Activated CD8-positive, alpha-beta memory T cell treated with anti-CD3 and anti-CD28 coated beads for 48 hours (primary cell): ENCODE results near the gene ST6GAL1.
A peak's percentile ranks its signal among the peaks of the same experiment; 100 is the strongest.
"Not testable (repeated sequence)": the region's sequence is repeated elsewhere in the genome, so short reads cannot be mapped to it uniquely, and the experiment has no call there.

ENCODE experiments used
- DNase-seq, 3 experiments: peaks; one replicate each; pipeline ENCODE4 v3.0.0-alpha.2; 2020; ENCODE audit warnings: low read depth in 2 of 3, low spot score in 2 of 3

ST6GAL1 gene, protein sequence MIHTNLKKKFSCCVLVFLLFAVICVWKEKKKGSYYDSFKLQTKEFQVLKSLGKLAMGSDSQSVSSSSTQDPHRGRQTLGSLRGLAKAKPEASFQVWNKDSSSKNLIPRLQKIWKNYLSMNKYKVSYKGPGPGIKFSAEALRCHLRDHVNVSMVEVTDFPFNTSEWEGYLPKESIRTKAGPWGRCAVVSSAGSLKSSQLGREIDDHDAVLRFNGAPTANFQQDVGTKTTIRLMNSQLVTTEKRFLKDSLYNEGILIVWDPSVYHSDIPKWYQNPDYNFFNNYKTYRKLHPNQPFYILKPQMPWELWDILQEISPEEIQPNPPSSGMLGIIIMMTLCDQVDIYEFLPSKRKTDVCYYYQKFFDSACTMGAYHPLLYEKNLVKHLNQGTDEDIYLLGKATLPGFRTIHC

DNA sequence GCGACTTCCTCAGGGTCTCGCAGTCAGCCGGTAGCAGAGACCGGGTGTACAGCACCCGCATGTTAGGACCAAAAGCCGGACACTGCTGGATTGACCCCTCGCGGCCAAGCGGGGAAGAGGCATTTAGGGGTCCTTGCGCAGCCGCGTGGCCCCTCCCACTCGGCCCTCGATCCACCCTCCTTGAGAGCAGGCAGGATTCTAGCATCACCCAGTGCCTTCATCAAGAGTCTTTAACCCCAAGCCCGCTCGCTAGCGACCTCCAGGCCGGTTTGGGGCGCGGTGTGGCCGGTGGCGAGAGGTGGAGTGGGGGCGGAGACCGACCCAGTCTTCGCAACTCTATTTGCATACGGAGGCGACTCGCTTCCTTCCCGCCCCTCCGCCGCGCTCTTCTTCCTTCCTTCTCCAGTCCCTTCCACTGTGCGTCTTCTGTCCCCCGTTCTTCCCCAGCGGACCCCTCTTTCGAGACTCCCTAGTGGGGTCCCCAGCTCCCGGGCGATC is at the start of gene ST6GAL1:
TSS of gene ST6GAL1 (plus strand) at position 384 of the 498 bp plus-strand sequence. CDS start 112,178 bp downstream, outside the sequence.
- peak; percentile 49 to 61 (median 52) for DNase-seq

DNA sequence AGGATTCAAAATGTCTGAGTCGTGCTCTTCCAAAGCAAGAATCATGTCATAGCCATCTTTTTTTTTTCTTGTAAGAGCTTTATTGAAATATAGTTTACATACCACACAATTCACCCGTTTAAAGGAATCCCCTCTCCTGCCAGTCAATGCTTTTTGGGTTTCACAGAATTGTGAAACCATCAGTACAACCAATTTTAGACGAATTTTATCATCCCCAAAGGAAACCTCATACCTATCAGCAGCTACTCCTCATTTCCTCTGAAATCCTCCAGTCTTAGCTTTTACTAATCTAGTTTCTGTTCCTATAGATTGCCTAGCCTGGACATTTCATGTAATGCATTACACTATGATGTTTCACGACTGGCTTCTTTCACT is 48.2 kb upstream of the ST6GAL1 start:
- DNase-seq: no peak

DNA sequence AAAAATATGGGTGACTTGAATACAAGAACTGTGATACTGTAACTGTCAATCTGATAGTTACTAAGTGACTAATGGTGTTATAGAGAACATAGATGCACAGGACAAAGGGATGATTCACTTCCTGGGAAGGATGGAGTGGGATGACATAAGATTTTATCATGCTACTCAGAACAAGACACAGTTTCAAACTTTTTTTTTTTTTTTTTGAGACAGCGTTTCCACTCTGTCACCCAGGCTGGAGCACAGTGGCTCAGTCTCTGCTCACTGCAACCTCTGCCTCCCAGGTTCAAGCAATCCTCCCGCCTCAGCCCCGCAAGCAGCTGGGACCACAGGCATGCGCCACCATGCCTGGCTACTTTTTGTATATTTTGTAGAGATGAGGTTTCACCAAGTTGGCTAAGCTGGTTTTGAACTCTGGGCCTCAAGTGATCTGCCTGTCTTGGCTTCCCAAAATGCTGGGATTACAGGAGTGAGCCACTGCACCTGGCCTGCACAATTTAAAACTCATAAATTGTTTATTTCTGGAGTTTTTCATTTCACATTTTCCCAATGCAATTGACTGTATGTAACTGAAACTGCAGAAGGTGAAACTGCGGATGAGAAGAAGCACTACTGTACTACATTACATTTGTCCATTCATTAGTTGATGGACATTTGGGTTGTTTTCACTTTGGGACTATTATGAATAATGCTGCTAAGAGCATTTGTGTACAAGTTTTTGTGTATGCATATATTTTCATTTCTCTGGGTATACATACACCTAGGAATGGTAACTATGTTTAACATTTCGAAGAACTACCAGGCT is 47.2 kb upstream of the ST6GAL1 start:
- peak in 2 of 3 experiments; percentile 18 to 30 for DNase-seq

DNA sequence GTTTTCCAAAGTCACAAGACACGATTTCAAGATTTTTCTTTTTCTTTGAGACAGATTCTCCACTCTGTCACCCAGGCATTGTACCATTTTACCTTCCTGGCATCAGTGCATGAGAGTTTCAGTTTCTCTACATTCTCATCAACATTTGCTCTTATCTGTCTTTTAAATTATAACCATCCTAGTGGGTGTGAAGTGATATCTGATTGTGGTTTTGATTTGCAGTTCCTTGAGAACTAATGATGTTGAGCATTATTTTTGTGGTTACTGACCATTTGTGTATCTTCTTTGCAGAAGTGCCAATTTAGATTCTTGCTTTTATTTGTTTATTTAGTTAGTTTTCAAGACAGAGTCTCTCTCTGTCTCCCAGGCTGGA is 46.7 kb upstream of the ST6GAL1 start:
- DNase-seq: no peak

DNA sequence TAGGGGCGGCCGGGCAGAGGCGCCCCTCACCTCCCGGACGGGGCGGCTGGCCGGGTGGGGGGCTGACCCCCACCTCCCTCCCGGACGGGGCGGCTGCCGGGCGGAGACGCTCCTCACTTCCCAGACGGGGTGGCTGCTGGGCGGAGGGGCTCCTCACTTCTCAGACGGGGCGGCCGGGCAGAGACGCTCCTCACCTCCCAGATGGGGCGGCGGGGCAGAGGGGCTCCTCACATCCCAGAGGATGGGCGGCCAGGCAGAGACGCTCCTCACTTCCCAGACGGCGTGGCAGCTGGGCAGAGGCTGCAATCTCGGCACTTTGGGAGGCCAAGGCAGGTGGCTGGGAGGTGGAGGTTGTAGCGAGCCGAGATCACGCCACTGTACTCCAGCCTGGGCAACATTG is 45.5 kb upstream of the ST6GAL1 start:
- not testable (repeated sequence) for DNase-seq

DNA sequence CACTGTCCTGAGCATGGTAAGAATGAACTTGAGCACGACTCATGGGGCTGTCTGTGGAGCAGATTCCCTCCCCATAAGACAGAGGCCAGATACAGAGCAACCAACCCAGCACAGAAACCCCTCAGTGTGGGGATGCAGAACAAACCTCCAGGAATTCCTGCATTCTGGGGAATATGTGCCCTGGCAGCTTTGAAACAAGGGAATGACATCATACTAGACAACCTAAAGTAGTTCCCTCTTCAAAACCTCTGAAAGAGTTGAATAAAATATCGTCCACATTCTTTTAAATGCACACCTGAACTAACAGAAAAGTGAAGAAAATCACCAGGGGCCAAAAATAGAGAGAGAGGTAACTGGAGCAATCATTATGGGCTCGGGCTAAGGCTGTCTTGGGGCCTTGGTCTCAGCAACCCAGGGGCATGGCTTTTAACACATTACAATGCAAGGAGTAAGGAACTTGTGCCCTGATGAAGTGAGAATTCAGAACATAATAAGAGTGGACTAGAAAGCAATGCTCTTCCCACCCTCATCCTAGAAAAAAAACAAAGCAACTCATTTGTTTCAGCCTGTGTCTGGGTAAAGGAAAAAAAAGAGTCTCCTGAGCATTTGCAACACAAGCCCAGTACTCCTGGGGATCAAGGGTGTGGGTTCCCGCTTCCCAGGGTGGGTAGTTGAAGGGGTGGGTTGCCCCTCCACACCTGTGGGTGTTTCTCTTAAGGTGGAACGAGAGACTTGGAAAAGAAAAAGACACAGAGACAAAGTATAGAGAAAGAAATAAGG is 43.9 kb upstream of the ST6GAL1 start:
- DNase-seq: no peak

DNA sequence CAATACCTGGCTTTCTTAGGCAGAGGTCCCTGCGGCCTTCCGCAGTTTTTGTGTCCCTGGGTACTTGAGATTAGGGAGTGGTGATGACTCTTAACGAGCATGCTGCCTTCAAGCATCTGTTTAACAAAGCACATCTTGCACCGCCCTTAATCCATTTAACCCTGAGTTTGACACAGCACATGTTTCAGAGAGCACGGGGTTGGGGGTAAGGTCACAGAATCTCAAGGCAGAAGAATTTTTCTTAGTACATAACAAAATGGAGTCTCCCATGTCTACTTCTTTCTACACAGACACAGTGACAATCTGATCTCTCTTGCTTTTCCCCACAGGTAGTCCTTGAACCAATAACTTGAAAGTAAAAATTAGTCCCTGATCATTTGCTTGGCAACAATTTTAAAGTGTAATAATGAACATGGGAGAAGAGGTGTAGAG is 42.8 kb upstream of the ST6GAL1 start:
- not testable (repeated sequence) for DNase-seq

DNA sequence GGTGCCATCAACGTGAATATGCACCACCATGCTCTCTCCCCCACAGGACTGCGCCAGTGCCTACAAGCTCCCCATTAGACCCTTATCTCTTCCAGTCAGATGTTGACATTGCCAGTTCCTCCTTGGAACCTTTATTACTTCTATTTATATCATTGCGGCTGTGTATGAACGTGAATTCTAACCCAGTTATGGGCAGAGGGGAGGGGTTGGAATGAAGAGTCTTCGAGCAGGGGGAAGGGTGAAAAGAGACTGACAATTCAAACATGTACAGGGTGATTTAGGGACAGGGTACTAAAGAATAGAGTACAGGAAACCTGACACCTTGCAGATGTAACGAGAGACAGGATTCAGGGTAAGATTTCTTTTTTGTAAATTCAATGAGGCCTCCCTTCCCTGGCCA is 41.8 kb upstream of the ST6GAL1 start:
- no peak for DNase-seq

DNA sequence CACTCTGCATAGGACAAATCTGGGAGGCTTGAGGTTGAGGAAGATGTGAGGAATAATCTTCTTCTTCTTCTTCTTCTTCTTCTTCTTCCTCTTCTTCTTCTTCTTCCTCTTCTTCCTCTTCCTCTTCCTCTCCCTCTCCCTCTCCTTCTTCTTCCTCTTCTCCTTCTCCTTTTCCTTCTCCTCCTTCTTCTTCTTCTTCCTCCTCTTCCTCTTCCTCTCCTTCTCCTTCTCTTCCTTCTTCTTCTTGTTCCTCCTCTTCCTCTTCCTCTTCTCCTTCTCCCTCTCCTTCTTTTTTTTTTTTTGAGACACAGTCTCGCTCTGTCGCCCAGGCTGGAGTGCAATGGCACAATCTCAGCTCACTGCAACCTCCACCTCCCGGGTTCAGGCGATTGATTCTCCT is 40.6 kb upstream of the ST6GAL1 start:
- DNase-seq: not testable (repeated sequence)

DNA sequence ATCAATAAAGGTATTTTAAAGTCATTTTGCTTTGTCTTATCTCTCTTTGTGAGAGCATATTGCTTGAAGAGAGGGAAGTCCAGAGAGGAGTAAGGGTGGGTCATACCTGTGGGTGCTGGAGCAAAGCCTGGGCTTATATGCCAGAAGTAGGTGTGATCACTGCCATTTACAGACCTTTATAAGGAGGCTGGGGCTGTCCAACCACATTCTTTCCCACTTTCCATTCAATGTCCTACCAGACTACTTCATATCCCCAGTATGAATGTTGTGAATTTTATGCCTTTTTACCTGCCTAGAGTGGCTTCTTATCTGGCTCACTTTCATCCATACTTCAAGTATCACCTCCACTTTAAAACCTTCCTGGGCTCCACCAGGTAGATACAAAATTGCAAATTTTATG is 39.4 kb upstream of the ST6GAL1 start:
- no peak for DNase-seq

DNA sequence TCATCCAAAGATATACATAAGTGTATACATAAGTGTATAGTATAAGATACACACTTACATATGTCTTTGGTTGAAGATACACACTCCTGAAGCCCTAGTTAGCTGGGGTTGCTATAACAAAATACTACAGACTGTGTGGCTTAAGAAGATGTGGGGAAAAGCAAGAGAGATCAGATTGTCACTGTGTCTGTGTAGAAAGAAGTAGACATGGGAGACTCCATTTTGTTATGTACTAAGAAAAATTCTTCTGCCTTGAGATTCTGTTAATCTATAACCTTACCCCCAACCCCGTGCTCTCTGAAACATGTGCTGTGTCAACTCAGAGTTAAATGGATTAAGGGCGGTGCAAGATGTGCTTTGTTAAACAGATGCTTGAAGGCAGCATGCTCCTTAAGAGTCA is 37.3 kb upstream of the ST6GAL1 start:
- not testable (repeated sequence) for DNase-seq

DNA sequence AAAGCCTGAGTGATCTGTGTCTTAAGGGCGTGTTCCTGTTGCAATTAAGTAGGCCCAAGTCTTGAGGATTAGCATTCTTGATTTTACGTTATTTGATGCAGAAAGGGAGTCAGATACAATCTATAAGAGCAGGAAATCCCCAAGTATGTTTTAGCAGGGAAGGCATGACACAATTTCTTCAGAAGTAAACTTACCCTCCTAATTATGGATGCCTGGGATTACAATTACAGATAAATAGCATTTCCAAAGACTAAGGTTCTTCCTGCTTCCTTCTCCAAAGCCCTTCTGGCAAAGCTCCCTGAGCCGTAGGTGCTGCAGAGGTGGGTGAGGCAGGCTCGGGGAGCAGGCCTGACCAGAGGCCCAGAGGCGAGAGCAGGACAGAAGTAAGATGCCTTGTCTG is 34.9 kb upstream of the ST6GAL1 start:
- no peak for DNase-seq

DNA sequence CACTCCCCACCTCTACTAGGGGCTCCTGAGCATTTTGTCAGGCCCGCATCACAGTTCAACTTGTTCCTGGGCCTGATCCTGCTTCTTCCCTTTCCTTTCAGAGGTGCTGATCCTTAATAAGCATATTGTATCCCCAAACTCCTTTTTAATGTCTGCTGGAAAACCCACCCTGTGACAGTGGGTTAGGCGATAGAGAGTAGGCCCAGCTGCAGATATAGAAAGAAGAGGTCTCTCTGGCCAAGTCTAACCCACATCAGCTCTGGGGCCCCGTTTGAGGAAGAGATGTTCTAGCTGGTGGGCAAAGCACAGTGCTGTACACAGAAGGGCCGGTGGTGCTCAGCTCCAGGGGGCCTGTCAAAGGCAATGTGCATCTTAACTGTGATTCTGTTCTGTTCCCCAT is 34.3 kb upstream of the ST6GAL1 start:
- DNase-seq: no peak

DNA sequence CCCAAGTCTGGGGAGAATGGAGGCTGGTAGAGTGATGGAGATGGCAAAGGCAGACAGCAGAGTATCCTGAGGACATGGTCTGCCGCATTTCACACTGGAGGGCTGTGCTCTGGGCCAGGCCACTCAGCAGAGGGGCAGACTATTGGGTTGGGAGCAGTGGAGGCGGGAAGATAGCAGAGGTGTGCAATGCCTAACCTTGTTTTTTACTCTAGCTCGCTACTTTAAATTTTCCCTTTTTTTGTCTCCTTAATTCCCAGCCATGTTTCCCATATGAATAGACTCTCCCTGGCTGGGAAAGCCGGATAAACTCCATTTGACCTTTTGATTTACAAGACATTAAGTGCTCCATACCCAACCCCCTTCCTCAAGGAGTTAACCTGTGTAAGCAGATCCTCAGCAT is 33.5 kb upstream of the ST6GAL1 start:
- DNase-seq: no peak

DNA sequence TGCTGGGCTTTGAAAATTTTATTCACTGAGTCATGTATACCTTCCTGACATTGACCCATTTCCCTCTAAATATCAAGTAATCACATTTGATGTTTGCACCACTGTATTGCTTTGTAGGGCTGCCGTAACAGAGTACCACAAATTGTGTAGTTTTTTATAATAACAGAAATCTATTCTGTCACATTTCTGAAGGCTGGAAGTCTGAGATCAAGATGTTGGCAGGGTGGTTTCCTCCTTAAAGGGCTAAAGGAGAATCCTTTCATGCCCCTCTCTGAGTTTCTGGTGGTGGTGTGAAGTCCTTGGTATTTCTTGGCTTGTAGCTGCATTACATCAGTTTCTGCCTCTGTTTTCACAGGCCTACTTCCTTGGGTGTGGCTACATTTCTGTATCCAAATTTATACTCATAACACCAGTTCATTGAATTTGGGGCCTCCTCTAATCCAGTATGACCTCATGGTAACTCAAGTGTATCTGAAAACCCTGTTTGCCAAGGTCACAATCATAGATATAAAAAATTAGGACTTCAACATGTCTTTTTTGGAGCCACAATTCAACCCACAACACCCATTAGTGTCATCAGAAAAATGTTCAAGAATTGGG is 29.1 kb upstream of the ST6GAL1 start:
- no peak for DNase-seq

DNA sequence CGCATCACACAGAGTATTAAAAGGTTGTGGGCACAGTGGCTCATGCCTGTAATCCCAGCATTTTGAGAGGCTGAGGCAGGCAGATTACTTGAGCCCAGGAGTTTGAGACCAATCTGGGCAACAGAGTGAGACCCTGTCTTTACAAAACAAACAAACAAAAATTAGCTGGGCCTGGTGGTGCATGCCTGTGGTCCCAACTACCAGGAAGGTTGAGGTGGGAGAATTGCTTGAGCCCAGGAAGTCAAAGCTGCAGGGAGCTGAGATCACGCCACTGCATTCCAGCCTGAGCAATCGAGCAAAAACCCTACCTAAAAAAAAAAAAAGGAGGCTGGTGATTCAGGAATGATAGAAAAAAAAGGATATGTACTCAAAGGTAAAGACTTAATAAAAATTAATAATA is 28.2 kb upstream of the ST6GAL1 start:
- DNase-seq: no peak

DNA sequence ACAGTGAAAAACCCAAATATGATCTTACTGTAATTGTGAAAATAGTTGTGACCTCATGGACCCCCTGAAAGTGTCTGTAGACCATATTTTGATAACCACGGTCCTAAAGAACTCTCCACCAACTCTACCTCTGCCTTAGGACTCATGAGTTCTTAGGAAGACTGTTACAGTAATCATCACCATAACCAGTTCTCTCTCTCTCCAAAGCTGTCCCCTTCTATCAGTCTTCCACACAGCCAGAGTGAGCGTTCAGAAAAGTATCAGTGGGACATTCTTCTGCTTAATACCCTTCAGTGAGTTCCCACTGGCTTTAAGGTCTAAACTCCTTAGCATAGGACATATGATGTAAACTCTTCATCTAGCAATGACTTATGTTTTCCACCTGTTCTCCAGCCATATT is 27.6 kb upstream of the ST6GAL1 start:
- DNase-seq: no peak

DNA sequence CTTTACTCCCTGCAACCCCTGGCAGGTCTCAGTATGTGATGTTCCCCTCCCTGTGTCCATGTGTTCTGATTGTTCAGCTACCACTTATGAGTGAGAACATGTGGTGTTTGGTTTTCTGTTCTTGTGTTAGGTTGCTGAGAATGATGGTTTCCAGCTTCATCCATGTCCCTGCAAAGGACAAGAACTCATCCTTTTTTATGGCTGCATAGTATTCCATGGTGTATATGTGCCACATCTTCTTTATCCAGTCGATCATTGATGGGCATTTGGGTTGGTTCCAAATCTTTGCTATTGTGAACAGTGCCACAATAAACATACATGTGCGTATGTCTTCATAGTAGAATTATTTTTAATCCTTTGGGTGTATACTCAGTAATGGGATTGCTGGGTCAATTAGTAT is 26.6 kb upstream of the ST6GAL1 start:
- DNase-seq: not testable (repeated sequence)

DNA sequence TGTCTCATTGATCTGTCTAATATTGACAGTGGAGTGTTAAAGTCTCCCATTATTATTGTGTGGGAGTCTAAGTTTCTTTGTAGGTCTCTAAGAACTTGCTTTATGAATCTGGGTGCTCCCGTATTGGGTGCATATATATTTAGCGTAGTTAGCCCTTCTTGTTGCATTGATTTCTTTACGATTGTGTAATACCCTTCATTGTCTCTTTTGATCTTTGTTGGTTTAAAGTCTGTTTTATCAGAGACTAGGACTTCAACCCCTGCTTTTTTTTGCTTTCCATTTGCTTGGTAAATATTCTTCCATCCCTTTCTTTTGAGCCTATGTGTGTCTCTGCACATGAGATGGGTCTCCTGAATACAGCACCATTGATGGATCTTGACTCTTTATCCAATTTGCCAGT is 23.3 kb upstream of the ST6GAL1 start:
- DNase-seq: not testable (repeated sequence)

DNA sequence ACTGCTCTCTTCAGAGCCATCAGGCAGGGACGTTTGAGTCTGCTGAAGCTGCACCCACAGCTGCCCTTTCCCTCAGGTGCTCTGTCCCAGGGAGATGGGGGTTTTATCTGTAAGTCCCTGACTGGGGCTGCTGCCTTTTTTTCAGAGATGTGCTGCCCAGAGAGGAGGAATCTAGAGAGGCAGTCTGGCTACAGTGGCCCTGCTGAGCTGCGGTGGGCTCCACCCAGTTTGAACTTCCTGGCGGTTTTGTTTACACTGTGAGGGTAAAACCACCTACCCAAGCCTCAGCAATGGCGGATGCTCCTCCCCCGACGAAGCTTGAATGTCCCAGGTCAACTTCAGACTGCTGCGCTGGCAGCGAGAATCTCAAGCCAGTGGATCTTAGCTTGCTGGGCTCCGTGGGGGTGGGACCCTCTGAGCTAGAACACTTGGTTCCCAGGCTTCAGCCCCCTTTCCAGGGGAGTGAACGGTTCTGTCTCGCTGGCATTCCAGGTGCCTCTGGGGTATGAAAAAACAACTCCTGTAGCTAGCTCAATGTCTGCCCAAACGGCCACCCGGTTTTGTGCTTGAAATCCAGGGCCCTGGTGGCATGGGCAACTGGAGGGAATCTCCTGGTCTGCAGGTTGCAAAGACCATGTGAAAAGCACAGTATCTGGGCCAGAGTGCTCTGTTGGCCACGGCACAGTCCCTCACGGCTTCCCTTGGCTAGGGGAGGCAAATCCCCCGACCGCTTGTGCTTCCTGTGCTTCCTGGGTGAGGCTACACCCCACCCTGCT is 21.1 kb upstream of the ST6GAL1 start:
- DNase-seq: peak in 1 of 3 experiments; percentile 36
